Muscle layer of duodenum (tissue), 2 donors: ENCODE data around the gene SPA17.

ENCODE experiments used
- H3K27ac ChIP-seq: one replicate; pipeline ENCODE4 v1.7.0; 2013; ENCODE audit warnings: mild to moderate bottlenecking, low read length
- H3K27me3 ChIP-seq: one replicate; pipeline ENCODE4 v1.7.0; 2013; ENCODE audit warnings: low read depth, mild to moderate bottlenecking, control low read depth, low read length
- H3K36me3 ChIP-seq, 2 donors: one replicate each; pipeline ENCODE4 v1.7.0; 2013; ENCODE audit warnings: low read length in 2 of 2, control low read depth in 1 of 2, mild to moderate bottlenecking in 1 of 2; ENCODE audit not compliant: insufficient read depth in 2 of 2, control insufficient read depth in 1 of 2
- H3K4me1 ChIP-seq, 2 donors: one replicate each; pipeline ENCODE4 v1.7.0; 2013; ENCODE audit warnings: low read length in 2 of 2, mild to moderate bottlenecking in 2 of 2, control low read depth in 1 of 2, moderate library complexity in 1 of 2; ENCODE audit not compliant: insufficient read depth in 2 of 2, control insufficient read depth in 1 of 2
- H3K4me3 ChIP-seq, 2 donors: one replicate each; pipeline ENCODE4 v1.7.0; 2013; ENCODE audit warnings: low read length in 2 of 2, low read depth in 1 of 2, mild to moderate bottlenecking in 1 of 2
- H3K9me3 ChIP-seq, 2 donors: one replicate each; pipeline ENCODE4 v1.7.0; 2013; ENCODE audit warnings: low read length in 2 of 2, control low read depth in 1 of 2, mild to moderate bottlenecking in 1 of 2; ENCODE audit not compliant: control insufficient read depth in 1 of 2
- donor health status: healthy.

SPA17 gene

GRCh38 chr11:124667601-124668000 lies 6.1 kb upstream of the SPA17 start:
- Histone ChIP-seq H3K27me3 (no peaks in the 10 kb centered on the region), H3K4me1 (peaks cover 0 to 3% of the 10 kb centered on the region in 2 donors), H3K9me3 (no peaks in the 10 kb centered on the region), H3K27ac (no peak overlapping the region), H3K4me3 (no peak overlapping the region), H3K36me3 (peaks cover 9 to 12% of the 10 kb centered on the region in 2 donors)

GRCh38 chr11:124669193-124669592 lies 4.5 kb upstream of the SPA17 start:
- Histone ChIP-seq H3K4me3 (no peak overlapping the region), H3K36me3 (peaks cover 5 to 9% of the 10 kb centered on the region in 2 donors), H3K9me3 (no peaks in the 10 kb centered on the region), H3K4me1 (peaks cover 0 to 6% of the 10 kb centered on the region in 2 donors), H3K27ac (no peak overlapping the region), H3K27me3 (no peaks in the 10 kb centered on the region)

- Histone ChIP-seq H3K4me3 (no peak overlapping the region), H3K27ac (no peak overlapping the region), H3K36me3 (peaks cover 5 to 7% of the 10 kb centered on the region in 2 donors), H3K27me3 (no peaks in the 10 kb centered on the region), H3K4me1 (peaks cover 0 to 6% of the 10 kb centered on the region in 2 donors), H3K9me3 (no peaks in the 10 kb centered on the region)
Observed at GRCh38 chr11:124670732-124671131, 3.0 kb upstream of the SPA17 start.

- Histone ChIP-seq H3K4me3 (peak overlapping the region; percentile 75 to 81), H3K36me3 (peaks cover 0 to 5% of the 10 kb centered on the region in 2 donors), H3K4me1 (peaks cover 0 to 6% of the 10 kb centered on the region in 2 donors), H3K9me3 (no peaks in the 10 kb centered on the region), H3K27me3 (no peaks in the 10 kb centered on the region), H3K27ac (peak overlapping the region; percentile 88)
Observed at GRCh38 chr11:124672536-124673215, 1.0 kb upstream of the SPA17 start.

GRCh38 chr11:124674168-124674517 lies 439 bp downstream of the SPA17 start:
- Histone ChIP-seq H3K27ac (no peak overlapping the region), H3K36me3 (no peaks in the 10 kb centered on the region), H3K4me3 (peak overlapping the region; percentile 75 to 81), H3K4me1 (peaks cover 0 to 6% of the 10 kb centered on the region in 2 donors), H3K9me3 (no peaks in the 10 kb centered on the region), H3K27me3 (no peaks in the 10 kb centered on the region)

GRCh38 chr11:124674571-124674970 lies 867 bp downstream of the SPA17 start:
- H3K27ac ChIP-seq: no peak overlapping the region
- H3K4me1 ChIP-seq: peaks cover 0 to 6% of the 10 kb centered on the region in 2 donors
- H3K4me3 ChIP-seq: peak overlapping the region; percentile 75 to 81
- H3K36me3 ChIP-seq: no peaks in the 10 kb centered on the region
- no peaks in the 10 kb centered on the region for H3K27me3 ChIP-seq
- no peaks in the 10 kb centered on the region for H3K9me3 ChIP-seq

GRCh38 chr11:124676386-124676785 lies 2.7 kb downstream of the SPA17 start:
- Histone ChIP-seq H3K4me3 (no peak overlapping the region), H3K36me3 (no peaks in the 10 kb centered on the region), H3K27ac (peak overlapping the region; percentile 32), H3K4me1 (peaks cover 0 to 6% of the 10 kb centered on the region in 2 donors), H3K27me3 (no peaks in the 10 kb centered on the region), H3K9me3 (no peaks in the 10 kb centered on the region)

GRCh38 chr11:124678416-124678815 lies 4.7 kb downstream of the SPA17 start:
- no peaks in the 10 kb centered on the region for H3K27me3 ChIP-seq
- no peak overlapping the region for H3K4me3 ChIP-seq
- peaks cover 0 to 5% of the 10 kb centered on the region in 2 donors for H3K9me3 ChIP-seq

GRCh38 chr11:124681421-124681820 lies 7.7 kb downstream of the SPA17 start:
- Histone ChIP-seq H3K36me3 (peaks cover 0 to 10% of the 10 kb centered on the region in 2 donors), H3K27ac (no peak overlapping the region), H3K27me3 (no peaks in the 10 kb centered on the region), H3K4me1 (no peaks in the 10 kb centered on the region), H3K4me3 (no peak overlapping the region), H3K9me3 (peaks cover 0 to 5% of the 10 kb centered on the region in 2 donors)

More at GRCh38 chr11:124678416-124678815, 4.7 kb downstream of the SPA17 start:
- H3K27ac ChIP-seq: no peak overlapping the region
- H3K36me3 ChIP-seq: peaks cover 0 to 10% of the 10 kb centered on the region in 2 donors
- H3K4me1 ChIP-seq: no peaks in the 10 kb centered on the region

GRCh38 chr11:124682443-124682842 lies 8.7 kb downstream of the SPA17 start:
- peaks cover 0 to 10% of the 10 kb centered on the region in 2 donors for H3K36me3 ChIP-seq
- no peak overlapping the region for H3K4me3 ChIP-seq
- no peaks in the 10 kb centered on the region for H3K27me3 ChIP-seq
- no peak overlapping the region for H3K27ac ChIP-seq
- H3K9me3 ChIP-seq: peaks cover 0 to 5% of the 10 kb centered on the region in 2 donors
- no peaks in the 10 kb centered on the region for H3K4me1 ChIP-seq

GRCh38 chr11:124693142-124693541 lies 19.4 kb downstream of the SPA17 start:
- no peak overlapping the region for H3K4me3 ChIP-seq
- H3K27me3 ChIP-seq: no peaks in the 10 kb centered on the region
- no peaks in the 10 kb centered on the region for H3K4me1 ChIP-seq
- H3K27ac ChIP-seq: no peak overlapping the region
- peaks cover 0 to 5% of the 10 kb centered on the region in 2 donors for H3K36me3 ChIP-seq
- no peaks in the 10 kb centered on the region for H3K9me3 ChIP-seq

GRCh38 chr11:124699547-124699946 lies 25.8 kb downstream of the SPA17 start:
- H3K9me3 ChIP-seq: peaks cover 0 to 3% of the 10 kb centered on the region in 2 donors
- peaks cover 0 to 5% of the 10 kb centered on the region in 2 donors for H3K36me3 ChIP-seq
- no peak overlapping the region for H3K27ac ChIP-seq
- no peaks in the 10 kb centered on the region for H3K27me3 ChIP-seq
- no peaks in the 10 kb centered on the region for H3K4me1 ChIP-seq
- H3K4me3 ChIP-seq: no peak overlapping the region
